GM19455 (cell line): ENCODE data around the gene SEC23B.
"Not testable (repeated sequence)": the region's sequence is repeated elsewhere in the genome, so short reads cannot be mapped to it uniquely, and the experiment has no call there.

Experiments
- ATAC-seq: cut with Tn5 transposase; IDR thresholded peaks from one replicate; pipeline ENCODE4 v1.9.1; 2021; ENCODE audit not compliant: unreplicated experiment

The SEC23B gene

GRCh38 chr20:18524646-18525045 is 16.9 kb downstream of the SEC23B start:
- no peak for ATAC-seq

- not testable (repeated sequence) for ATAC-seq
Observed at GRCh38 chr20:18526761-18527160, 19.0 kb downstream of the SEC23B start.

GRCh38 chr20:18527339-18527738 is 19.6 kb downstream of the SEC23B start:
- ATAC-seq: no peak

GRCh38 chr20:18527836-18528235 is 20.1 kb downstream of the SEC23B start:
- ATAC-seq: no peak

GRCh38 chr20:18529041-18529440 is 21.3 kb downstream of the SEC23B start:
- no peak for ATAC-seq

GRCh38 chr20:18532626-18533025 is 24.9 kb downstream of the SEC23B start:
- ATAC-seq: no peak

GRCh38 chr20:18533491-18533890 is 25.8 kb downstream of the SEC23B start:
- ATAC-seq: no peak

GRCh38 chr20:18533978-18534644 is 26.4 kb downstream of the SEC23B start:
- ATAC-seq: no peak

- no peak for ATAC-seq
Observed at GRCh38 chr20:18537651-18538050, 29.9 kb downstream of the SEC23B start.

GRCh38 chr20:18541741-18542140 is 34.0 kb downstream of the SEC23B start:
- ATAC-seq: no peak

- ATAC-seq: no peak
Observed at GRCh38 chr20:18543216-18543615, 35.5 kb downstream of the SEC23B start.

GRCh38 chr20:18543932-18544331 is 36.2 kb downstream of the SEC23B start:
- no peak for ATAC-seq

GRCh38 chr20:18545566-18545965 is 37.8 kb downstream of the SEC23B start:
- ATAC-seq: no peak

- ATAC-seq: no peak
Observed at GRCh38 chr20:18548465-18548864, 40.7 kb downstream of the SEC23B start.

- no peak for ATAC-seq
Observed at GRCh38 chr20:18553746-18554145, 46.0 kb downstream of the SEC23B start.

- peak; percentile 99 for ATAC-seq
Observed at GRCh38 chr20:18566892-18567738, 59.4 kb downstream of the SEC23B start, which contains the start of gene SMIM26. TSS of gene SMIM26 (plus strand) at chr20:18567432. CDS start at chr20:18567479, 47 bp downstream.

GRCh38 chr20:18567739-18568091 is 60.0 kb downstream of the SEC23B start:
- ATAC-seq: no peak

- no peak for ATAC-seq
Observed at GRCh38 chr20:18571009-18571408, 63.3 kb downstream of the SEC23B start.

GRCh38 chr20:18571578-18571977 is 63.8 kb downstream of the SEC23B start:
- ATAC-seq: no peak

GRCh38 chr20:18577942-18578341 is 70.2 kb downstream of the SEC23B start:
- ATAC-seq: no peak

- ATAC-seq: no peak
Observed at GRCh38 chr20:18578581-18578980, 70.8 kb downstream of the SEC23B start.

GRCh38 chr20:18580012-18580411 is 72.3 kb downstream of the SEC23B start:
- no peak for ATAC-seq
